GM18951 (cell line): ENCODE data around the gene AFAP1.

ENCODE experiments used
- POLR2A ChIP-seq: IDR thresholded peaks from 4 replicates; pipeline ENCODE4 v1.6.1; 2011; ENCODE audit warnings: mild to moderate bottlenecking; ENCODE audit not compliant: insufficient read length, insufficient read depth; ENCODE audit errors: extremely low read depth
- in situ Hi-C: fragments of 300-500 bp; cut with MboI; formaldehyde crosslinking; loops from one replicate; pipeline ENCODE4 v1.12.0; 2022; ENCODE audit warnings: low sequenced_read_pairs, mixed read lengths, inconsistent platforms; ENCODE audit not compliant: unreplicated experiment

AFAP1 gene

DNA sequence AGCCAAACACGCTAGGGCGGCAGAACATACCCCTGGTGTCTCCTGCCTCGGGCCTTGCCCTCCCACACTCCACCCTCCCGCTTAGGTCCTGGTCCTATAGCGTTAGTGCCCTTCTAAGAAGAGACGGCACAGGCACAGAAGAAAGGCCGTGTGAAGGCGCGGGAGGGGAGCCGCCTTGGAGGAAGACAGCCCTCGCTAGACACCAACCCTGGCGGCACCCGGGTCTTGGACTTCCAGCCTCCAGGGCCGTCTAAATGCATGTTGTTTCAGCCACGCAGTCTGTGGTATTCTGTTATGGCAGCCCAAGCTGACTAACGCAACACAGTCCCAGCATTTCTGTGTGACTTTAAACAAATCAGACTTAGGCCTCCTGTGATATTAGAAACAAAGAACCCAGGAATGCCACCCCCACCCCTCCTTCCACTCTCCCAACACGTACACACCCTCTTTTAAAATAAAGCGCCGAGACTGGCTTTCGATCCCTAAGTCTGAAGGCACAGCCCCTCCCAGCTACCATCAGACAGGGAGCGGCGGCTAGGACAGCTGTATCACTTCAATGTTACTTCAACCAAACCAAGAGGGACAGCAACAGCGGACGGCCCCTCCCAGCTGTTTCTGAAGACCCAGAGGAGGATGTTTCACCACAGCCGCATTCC, 128.0 kb downstream of the AFAP1 start:
- in situ Hi-C loops, result no loop called here
- TF ChIP-seq POLR2A, result no peak

DNA sequence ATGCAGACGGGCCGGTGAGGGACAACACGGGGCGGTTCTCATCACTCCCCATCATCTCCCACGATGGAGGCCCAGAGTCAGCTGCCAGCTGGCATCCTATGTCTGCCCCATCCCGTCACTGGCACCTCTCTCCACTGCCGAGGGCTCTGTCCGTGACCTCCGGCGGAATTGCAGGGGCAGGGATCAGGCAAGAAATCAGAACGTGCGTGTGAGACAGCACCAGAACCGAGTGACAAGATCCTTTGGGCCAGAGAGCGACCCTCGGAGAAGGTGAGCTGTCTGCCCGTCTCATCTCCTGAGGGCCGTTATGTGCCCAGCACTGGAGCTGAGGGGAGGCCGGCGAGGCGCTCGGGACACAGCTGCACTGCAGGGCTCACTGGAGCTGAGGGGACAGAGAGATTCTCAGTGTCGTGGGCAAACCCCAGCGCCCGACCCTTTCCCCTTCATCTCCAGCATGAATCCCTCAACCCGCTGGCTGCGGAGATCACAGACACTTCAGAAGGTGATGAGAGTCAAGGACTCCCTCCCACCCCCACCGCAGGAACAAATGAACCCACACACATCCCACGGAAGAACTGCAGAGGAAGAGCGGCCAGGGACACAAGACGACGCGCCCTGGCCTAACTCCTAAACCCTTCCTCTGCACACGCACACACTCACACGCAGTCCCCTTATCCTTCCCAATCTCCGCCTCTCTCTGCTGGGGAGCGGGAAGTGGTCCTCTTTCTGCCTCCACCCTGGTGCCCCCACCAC, 128.7 kb downstream of the AFAP1 start:
- TF ChIP-seq POLR2A, result no peak
- in situ Hi-C loops, result no loop called here

DNA sequence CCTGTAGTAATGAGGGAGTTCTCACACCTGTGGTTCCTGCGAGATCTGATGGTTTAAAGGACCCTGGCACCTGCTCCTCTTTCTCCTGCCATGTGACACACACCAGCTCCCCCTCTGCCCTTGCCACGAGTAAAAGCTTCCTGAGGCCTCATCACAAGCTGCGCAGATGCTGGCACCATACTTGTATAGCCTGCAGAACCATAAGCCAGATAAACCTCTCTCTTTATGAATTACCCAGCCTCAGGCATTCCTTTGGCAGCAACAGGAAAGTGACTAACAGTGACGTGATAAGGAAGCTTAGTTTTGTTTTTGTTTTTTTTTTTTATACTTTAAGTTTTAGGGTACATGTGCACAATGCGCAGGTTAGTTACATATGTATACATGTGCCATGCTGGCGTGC, 130.9 kb downstream of the AFAP1 start:
- no peak for TF ChIP-seq POLR2A
- in situ Hi-C loops, result loop anchor here (10.0 kb wide), 1 partner anchor 176 kb away; no protein-coding TSS in a partner anchor

DNA sequence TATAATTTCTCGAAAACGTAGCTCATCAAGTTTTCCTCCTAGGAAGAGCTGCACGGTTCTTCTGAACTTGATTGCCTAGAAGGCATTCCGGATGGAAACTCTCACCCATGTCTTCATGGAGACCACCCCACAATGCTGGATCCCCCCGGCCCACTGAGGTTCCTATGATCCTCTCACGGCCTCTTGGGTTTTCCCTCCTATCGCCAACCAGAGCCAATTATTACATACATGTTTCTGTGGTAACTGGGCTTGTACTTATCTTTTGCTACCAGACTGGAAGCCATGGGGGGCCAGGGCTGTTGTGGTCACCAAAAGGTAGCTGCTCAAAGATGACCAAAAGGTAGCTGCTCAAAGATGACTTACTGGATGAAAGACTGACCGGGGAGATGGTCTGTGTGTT, 131.5 kb downstream of the AFAP1 start:
- in situ Hi-C loops, result loop anchor here (10.0 kb wide), 1 partner anchor 177 kb away; no protein-coding TSS in a partner anchor
- no peak for TF ChIP-seq POLR2A

DNA sequence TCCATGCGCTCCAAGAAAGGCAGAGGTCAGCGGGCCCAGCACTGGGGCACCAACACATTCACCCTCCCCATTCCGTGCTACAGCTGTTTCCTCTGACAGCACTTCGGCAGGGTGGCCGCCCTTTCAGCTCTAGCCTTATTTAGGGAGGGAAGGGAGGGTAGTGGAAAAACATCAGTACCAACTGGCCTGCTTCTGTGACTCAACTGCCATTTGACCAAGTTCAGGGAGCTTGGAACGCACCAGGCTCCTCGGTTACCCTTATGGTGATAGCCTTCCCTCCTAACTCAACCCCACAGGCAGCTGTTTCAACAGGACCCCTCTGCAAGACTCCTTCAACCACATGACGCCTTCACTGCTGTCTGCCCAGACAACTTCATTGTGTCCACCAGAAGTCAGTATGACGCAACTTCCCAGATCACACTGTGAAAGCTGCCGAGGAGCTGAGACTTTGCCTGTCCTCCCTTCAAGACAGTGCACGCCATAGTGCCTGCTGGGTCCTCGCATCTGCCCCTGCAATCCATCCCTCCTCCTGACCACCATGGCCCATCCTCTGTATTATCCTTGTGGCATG, 132.2 kb downstream of the AFAP1 start:
- in situ Hi-C loops, result loop anchor here (10.0 kb wide), 1 partner anchor 177 kb away; no protein-coding TSS in a partner anchor
- TF ChIP-seq POLR2A, result no peak

DNA sequence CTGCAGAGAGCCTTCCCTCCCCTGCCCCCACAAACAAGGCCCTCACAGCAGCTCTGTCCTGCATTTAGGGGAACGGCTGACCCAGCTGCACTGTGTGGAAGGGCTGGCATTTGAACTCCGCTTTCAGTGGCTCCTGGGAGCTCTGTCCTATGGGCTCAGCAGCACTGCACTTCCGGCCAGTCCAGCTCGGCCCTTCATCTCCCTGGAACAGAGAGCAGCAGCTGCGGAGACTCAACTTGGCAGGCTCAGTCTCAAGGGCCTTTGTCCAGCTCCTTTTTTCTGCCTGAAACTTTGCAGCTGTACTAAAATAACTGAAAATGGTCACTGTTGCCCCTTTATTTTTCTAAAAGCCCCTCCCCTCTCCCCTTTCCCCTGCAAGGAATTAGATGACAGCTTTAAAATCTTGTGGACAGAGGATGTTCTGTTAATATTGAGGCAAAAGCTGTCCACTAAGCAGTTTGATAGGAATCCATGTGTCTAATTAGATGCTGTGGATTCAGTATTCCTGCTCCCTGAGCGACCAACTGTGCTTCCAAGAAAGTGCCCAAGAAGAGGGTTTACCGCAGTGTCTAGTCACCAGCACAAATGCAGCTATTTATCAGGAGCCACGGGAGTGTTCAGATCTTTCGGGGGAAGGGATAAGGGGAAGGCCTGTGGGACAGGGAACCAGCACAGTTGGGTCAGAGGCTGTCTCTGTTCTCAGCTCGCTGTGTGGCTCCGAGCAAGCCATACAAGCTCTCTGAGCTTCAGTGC, 133.1 kb downstream of the AFAP1 start:
- in situ Hi-C loops, result loop anchor here (10.0 kb wide), 1 partner anchor 178 kb away; no protein-coding TSS in a partner anchor
- TF ChIP-seq POLR2A, result no peak

DNA sequence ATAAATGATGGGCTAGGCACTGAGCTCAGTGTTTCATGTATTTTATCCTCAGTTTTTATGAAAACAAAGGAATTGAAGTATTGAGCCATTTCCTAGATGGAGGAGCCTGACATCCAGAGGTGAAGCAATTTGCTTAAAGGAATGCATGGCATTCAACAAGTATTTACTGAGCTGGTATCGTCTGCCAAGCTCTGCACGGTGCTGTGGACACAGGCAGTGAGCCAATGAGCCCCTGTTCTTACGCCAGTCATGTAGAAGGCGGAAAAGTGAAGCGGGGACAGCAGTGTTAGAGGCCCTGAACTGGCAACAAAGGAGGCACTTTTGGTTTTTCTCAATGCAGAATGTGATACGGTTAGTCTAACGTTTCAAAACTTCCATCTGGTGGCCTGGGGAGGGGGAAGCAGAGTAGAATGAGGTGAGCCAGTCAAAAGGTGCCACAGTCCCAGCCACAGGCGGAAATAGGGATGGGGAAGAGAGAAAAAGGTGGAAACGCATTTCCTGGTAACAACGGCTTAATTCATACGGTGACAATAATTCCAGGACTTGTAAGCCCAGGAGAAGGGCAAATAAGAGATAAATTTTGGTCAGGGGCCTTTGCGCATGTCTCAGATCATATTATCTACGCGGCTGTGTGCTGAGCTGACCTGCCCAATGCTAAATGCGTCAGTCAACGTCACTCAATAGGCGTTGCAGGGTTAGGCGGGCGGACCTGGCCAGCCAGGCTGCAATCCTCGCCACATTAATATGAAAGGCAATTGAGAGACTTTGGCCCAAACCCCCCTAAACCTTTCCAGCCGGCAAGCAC, 133.9 kb downstream of the AFAP1 start:
- no peak for TF ChIP-seq POLR2A
- in situ Hi-C loops, result loop anchor here (10.0 kb wide), 1 partner anchor 179 kb away; no protein-coding TSS in a partner anchor

DNA sequence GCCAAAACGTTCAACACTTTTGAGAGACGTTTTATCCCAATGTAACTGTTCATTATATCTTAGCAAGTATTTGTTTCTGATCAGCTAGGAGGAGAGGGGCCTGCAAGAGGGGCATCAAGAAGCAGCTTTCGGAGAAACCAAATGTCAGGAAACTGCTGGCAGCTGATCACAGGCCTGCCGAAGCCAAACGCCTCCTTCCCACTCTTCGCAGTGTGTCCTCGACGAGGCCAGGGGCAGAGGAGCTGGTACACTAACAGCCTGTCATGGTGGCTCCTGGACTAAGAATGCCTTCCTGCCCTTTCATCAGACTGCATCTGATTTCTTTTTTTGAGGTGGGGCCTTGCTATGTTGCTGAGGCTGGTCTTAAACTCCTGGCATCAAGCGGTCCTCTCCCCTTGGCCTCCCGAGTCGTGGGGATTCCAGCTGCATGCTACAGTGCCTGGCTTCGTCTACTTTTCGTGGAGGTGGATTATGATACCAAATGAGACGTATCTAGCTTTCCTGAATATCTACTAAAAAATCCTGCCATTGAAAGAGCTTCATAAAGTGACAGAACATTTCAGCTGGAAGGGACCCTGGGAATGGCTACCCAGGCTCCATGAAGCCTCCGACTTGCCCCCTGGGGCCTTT, 134.8 kb downstream of the AFAP1 start:
- in situ Hi-C loops, result loop anchor here (10.0 kb wide), 1 partner anchor 180 kb away; no protein-coding TSS in a partner anchor
- TF ChIP-seq POLR2A, result no peak

DNA sequence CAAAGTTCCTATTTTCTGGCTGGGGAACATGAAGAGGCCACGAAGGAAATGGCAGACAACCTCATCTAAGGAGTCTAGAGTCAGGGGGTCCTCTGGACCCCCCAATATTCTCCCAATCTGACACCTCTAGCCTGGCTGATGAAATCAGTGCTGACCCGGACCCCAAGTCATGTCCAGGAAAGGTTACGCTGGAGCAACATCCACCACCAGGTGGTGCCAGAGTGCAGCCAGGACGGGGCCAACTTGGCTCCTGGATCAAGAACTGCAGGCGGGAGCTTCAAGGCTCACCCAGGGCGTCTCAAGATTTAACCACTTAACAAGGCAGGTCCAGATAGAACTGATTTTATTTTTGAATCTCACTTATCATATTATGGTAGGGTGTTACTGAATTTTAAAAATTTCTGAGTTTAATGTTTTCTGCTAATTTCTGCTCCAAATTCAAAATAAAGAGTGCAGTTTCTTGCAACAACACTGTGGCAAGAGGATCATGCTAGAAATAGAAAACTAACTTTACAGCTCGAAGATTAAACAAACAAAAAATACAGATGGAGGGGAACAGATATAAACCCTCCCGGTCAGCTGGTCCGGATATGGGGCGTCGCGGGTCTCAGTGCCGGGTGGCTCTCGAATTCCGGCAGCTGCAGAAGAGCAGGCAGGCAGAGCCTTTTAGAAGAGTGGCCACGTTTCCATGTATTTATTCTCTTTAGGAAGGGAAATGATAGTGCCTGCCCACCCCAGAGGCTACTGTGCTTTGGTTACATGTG, 135.5 kb downstream of the AFAP1 start:
- in situ Hi-C loops, result loop anchor here (10.0 kb wide), 1 partner anchor 181 kb away; no protein-coding TSS in a partner anchor

DNA sequence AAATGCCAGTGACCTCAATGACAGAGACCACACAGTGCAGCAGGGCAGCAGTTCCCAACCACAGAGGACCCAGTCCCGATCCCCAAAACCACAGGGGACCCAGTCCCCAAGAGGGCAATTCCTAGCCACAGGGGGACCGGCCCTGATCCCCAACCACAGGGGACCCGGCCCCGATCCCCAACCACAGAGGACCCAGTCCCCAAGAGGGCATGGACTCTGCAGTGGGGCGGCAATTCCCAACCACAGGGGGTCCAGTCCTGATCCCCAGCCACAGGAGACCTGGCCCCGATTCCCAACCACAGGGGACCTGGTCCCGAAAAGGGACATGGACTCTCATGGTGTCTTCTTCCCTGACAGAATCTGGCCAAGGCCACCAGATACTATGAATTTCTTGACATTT, 136.3 kb downstream of the AFAP1 start:
- TF ChIP-seq POLR2A, result no peak
- in situ Hi-C loops, result loop anchor here (10.0 kb wide), 1 partner anchor 181 kb away; no protein-coding TSS in a partner anchor

More for the DNA sequence above, 135.5 kb downstream of the AFAP1 start:
- no peak for TF ChIP-seq POLR2A
